Esophagus squamous epithelium (tissue), 5 donors: ENCODE measurements around the gene KLHL36. TPM values are rescaled to one million over a fixed set of nuclear protein-coding genes. Genes with fewer than 3 reads are reported as not detected.

Source experiments
- DNase-seq: peaks from one replicate; lab custom pipeline; 2025; lab: John Stamatoyannopoulos, UW
- H3K27ac ChIP-seq, 4 donors: fragments of 200-600 bp; sonication (generic); one replicate each; pipeline ENCODE4 v1.5.1; 2016 to 2019; ENCODE audit warnings: mild to moderate bottlenecking in 1 of 4
- H3K27me3 ChIP-seq, 4 donors: fragments of 200-600 bp; sonication (generic); 1 replicate in 3 of 4; 2 replicates in 1 of 4; pipeline versions ENCODE4 v1.5.1 to v1.6.0; 2017 to 2021; ENCODE audit warnings: antibody characterized with exemption in 1 of 4
- H3K36me3 ChIP-seq, 3 donors: fragments of 200-600 bp; sonication (generic); one replicate each; pipeline ENCODE4 v1.5.1; 2016 to 2019
- H3K4me1 ChIP-seq, 3 donors: fragments of 200-600 bp; sonication (generic); one replicate each; pipeline ENCODE4 v1.5.1; 2017 to 2019
- H3K4me3 ChIP-seq, 4 donors: fragments of 200-600 bp; sonication (generic); 1 replicate in 3 of 4; 2 replicates in 1 of 4; pipeline ENCODE4 v1.5.1; 2016 to 2019; ENCODE audit warnings: mild to moderate bottlenecking in 2 of 4, moderate library complexity in 1 of 4
- H3K9me3 ChIP-seq, 3 donors: fragments of 200-600 bp; sonication (generic); one replicate each; pipeline ENCODE4 v1.5.1; 2016 to 2019
- POLR2A ChIP-seq, 4 donors: fragments of 450-650 bp; IDR thresholded peaks; one replicate each; pipeline ENCODE4 v1.6.1; 2017; ENCODE audit warnings: antibody characterized with exemption in 4 of 4, mild to moderate bottlenecking in 4 of 4, moderate library complexity in 3 of 4
- WGBS, 2 donors: methylation state at CpG; one replicate each; pipeline ENCODE4 v1.1.5; 2018; 5-methylcytosine and 5-hydroxymethylcytosine counted together
- intact Hi-C: fragments of 100-400 bp; cut with DNase I; formaldehyde crosslinking; loops from one replicate; pipeline ENCODE4 v1.15.0; 2022
- total RNA-seq, 4 donors: library from RNA; depleted of rRNA; stranded (reverse); fragments of >200 nt; gene quantifications; one replicate each; pipeline ENCODE4 v1.1.0, GENCODE V29; 2016
- TF ChIP-seq, protein P1 (sequence below), 6 experiments: fragments of 450-650 bp in 4 of 6; fragments of 200-600 bp in 2 of 6; sonication (generic) in 2 of 6; IDR thresholded peaks; one replicate each; pipeline ENCODE4 v1.5.1; 2016 to 2019; ENCODE audit warnings: antibody characterized with exemption in 6 of 6, mild to moderate bottlenecking in 4 of 6, moderate library complexity in 4 of 6
- donor health status: DM: yes; HTN: yes; CAD: no.

Gene KLHL36
- total RNA-seq, 4 donors from 2014 or later, result 28.7 to 58.6 (median 40.1) TPM

DNA sequence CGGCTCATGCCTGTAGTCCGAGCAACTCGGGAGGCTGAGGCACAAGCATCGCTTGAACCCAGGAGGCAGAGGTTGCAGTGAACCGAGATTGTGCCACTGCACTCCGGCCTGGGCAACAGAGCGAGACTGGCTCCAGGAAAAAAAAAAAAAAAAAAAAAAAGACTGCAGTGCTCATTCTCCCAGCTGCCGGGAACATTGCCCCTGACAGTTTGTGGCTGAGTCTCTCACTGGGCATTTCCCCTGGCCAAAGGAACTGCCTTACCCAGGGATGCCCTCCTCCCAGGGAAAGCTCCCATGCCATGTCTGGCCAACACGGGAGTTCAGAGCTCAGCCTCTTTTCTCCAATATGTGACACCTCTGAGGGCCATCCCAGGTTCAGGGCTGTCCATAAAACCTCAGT is 30.2 kb downstream of the KLHL36 start:
- H3K4me3 ChIP-seq, result no peak overlapping the region
- intact Hi-C loops, result no loop called here

GRCh38 chr16:84680165-84680842 is 32.0 kb downstream of the KLHL36 start:
- H3K27me3 ChIP-seq, result peaks cover 0 to 35% (median 0%) of the 10 kb centered on the region in 4 donors
- H3K4me1 ChIP-seq, result no peaks in the 10 kb centered on the region
- H3K27ac ChIP-seq, result no peak overlapping the region
- no peaks in the 10 kb centered on the region for H3K9me3 ChIP-seq
- H3K4me3 ChIP-seq, result no peak overlapping the region
- WGBS, 2 donors, result 80 to 84% methylated on average over 10 of the region's 10 CpGs
- TF ChIP-seq POLR2A (IDR thresholded peaks at IDR 0.05), result no peak
- TF ChIP-seq, protein P1, sequence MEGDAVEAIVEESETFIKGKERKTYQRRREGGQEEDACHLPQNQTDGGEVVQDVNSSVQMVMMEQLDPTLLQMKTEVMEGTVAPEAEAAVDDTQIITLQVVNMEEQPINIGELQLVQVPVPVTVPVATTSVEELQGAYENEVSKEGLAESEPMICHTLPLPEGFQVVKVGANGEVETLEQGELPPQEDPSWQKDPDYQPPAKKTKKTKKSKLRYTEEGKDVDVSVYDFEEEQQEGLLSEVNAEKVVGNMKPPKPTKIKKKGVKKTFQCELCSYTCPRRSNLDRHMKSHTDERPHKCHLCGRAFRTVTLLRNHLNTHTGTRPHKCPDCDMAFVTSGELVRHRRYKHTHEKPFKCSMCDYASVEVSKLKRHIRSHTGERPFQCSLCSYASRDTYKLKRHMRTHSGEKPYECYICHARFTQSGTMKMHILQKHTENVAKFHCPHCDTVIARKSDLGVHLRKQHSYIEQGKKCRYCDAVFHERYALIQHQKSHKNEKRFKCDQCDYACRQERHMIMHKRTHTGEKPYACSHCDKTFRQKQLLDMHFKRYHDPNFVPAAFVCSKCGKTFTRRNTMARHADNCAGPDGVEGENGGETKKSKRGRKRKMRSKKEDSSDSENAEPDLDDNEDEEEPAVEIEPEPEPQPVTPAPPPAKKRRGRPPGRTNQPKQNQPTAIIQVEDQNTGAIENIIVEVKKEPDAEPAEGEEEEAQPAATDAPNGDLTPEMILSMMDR (IDR thresholded peaks at IDR 0.05), result no peak
- DNase-seq, result no peak
- intact Hi-C loops, result no loop called here
- H3K36me3 ChIP-seq, result no peaks in the 10 kb centered on the region

More for the DNA sequence above, 30.2 kb downstream of the KLHL36 start:
- TF ChIP-seq, protein P1 (IDR thresholded peaks at IDR 0.05), result no peak
- TF ChIP-seq POLR2A (IDR thresholded peaks at IDR 0.05), result no peak
- Histone ChIP-seq H3K27me3 (peaks cover 0 to 25% (median 0%) of the 10 kb centered on the region in 4 donors), H3K36me3 (no peaks in the 10 kb centered on the region), H3K9me3 (no peaks in the 10 kb centered on the region), H3K4me1 (no peaks in the 10 kb centered on the region), H3K27ac (no peak overlapping the region)
- 77 to 86% methylated on average over 4 to 7 of the region's 9 CpGs for WGBS, 2 donors
- DNase-seq, result no peak

GRCh38 chr16:84680843-84681629 is 32.7 kb downstream of the KLHL36 start:
- no peak overlapping the region for H3K27ac ChIP-seq
- peaks cover 0 to 35% (median 0%) of the 10 kb centered on the region in 4 donors for H3K27me3 ChIP-seq
- no peaks in the 10 kb centered on the region for H3K9me3 ChIP-seq
- DNase-seq, result no peak
- no peaks in the 10 kb centered on the region for H3K36me3 ChIP-seq
- WGBS, 2 donors, result 90 to 92% methylated on average over 4 of the region's 4 CpGs
- intact Hi-C loops, result no loop called here
- no peak overlapping the region for H3K4me3 ChIP-seq
- no peaks in the 10 kb centered on the region for H3K4me1 ChIP-seq
- TF ChIP-seq, protein P1 (IDR thresholded peaks at IDR 0.05), result no peak
- TF ChIP-seq POLR2A (IDR thresholded peaks at IDR 0.05), result no peak

DNA sequence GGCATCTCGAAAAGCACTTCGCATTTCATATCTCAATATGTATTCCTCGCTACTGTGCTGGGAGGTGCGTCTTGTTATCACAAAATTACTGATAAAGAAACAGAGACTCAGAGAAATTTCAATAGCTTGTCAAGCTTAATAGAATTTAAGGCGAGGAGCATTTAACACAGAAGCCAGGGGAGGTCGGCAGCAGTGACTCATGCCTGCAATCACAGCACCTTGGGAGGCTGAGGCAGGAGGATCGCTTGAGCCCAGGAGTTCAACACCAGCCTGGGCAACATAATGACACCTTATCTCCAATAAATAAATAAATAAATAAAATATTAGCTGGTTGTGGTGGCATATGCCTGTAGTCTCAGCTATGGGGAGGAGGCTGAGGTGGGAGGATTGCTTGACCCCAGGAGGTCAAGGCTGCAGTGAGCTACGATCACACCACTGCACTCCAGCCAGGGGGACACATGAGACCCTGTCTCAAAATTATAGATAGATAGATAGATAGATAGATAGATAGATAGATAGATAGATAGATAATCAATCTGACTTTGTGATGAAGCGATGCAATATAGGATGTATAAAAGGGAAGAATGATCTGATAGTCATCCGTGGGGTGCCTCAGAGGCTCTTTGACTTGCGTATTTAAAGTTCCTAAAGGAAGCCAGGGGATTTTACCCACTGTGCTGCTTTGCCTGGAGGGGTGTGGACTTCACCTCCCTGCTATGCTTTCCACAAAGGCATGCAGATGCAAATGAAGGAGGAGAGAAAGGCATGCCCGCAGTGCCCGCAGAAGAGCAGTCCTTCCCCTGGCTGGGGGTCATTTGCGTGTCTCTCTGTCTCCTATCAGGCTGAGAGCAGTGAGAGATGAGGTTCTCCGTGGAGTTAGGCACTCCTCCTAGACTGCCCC is 35.6 kb downstream of the KLHL36 start:
- peaks cover 0 to 22% (median 0%) of the 10 kb centered on the region in 4 donors for H3K27me3 ChIP-seq
- no peaks in the 10 kb centered on the region for H3K9me3 ChIP-seq
- intact Hi-C loops, result no loop called here
- H3K4me1 ChIP-seq, result no peaks in the 10 kb centered on the region
- no peak for DNase-seq
- H3K36me3 ChIP-seq, result no peaks in the 10 kb centered on the region
- 66 to 72% methylated on average over 15 of the region's 15 CpGs for WGBS, 2 donors
- H3K27ac ChIP-seq, result no peak overlapping the region
- H3K4me3 ChIP-seq, result no peak overlapping the region
- TF ChIP-seq, protein P1 (IDR thresholded peaks at IDR 0.05), result no peak
- no peak for TF ChIP-seq POLR2A (IDR thresholded peaks at IDR 0.05)
